ENCODE results near the gene MEPCE. TPM values are rescaled to one million over a fixed set of nuclear protein-coding genes. Genes with fewer than 3 reads are reported as not detected.
"Not testable (repeated sequence)": the region's sequence is repeated elsewhere in the genome, so short reads cannot be mapped to it uniquely, and the experiment has no call there.

The MEPCE gene, protein sequence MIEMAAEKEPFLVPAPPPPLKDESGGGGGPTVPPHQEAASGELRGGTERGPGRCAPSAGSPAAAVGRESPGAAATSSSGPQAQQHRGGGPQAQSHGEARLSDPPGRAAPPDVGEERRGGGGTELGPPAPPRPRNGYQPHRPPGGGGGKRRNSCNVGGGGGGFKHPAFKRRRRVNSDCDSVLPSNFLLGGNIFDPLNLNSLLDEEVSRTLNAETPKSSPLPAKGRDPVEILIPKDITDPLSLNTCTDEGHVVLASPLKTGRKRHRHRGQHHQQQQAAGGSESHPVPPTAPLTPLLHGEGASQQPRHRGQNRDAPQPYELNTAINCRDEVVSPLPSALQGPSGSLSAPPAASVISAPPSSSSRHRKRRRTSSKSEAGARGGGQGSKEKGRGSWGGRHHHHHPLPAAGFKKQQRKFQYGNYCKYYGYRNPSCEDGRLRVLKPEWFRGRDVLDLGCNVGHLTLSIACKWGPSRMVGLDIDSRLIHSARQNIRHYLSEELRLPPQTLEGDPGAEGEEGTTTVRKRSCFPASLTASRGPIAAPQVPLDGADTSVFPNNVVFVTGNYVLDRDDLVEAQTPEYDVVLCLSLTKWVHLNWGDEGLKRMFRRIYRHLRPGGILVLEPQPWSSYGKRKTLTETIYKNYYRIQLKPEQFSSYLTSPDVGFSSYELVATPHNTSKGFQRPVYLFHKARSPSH
- polyA plus RNA-seq (2013) = 21.4 and 21.7 TPM in 2 replicates

GRCh38 chr7:100429637-100430492 is at the start of gene MEPCE:
Gene MEPCE (plus strand): TSS chr7:100429831. CDS start chr7:100430019, 188 bp downstream.
- peak within 1 kb of the TSS; percentile 56 for H2AFZ ChIP-seq (ENCODE audit: insufficient read depth, low read length, poor library complexity)
- no peaks in the 10 kb centered on the region for H3K27me3 ChIP-seq (ENCODE audit: insufficient read depth, low read length)
- peak within 1 kb of the TSS; percentile 98 for H3K9ac ChIP-seq (ENCODE audit: low read length)
- peak within 1 kb of the TSS; percentile 98 for H4K8ac ChIP-seq (ENCODE audit: low read depth, low read length)
- no peak within 1 kb of the TSS for H2BK12ac ChIP-seq (ENCODE audit: low read length)
- peak within 1 kb of the TSS; percentile 97 for H3K4me2 ChIP-seq (ENCODE audit: low read length)
- H2BK5ac ChIP-seq (ENCODE audit: low read depth, low read length, poor library complexity) = peak within 1 kb of the TSS; percentile 95
- peaks cover 15 to 18% of the 10 kb centered on the region in 2 experiments for H3K4me1 ChIP-seq (ENCODE audit: control insufficient read depth in 1 of 2, insufficient read depth in 2 of 2, low read length in 2 of 2)
- peak within 1 kb of the TSS; percentile 95 for H3K4ac ChIP-seq (ENCODE audit: low read depth, low read length)
- peak within 1 kb of the TSS; percentile 96 for H3K18ac ChIP-seq (ENCODE audit: low read length)
- peak within 1 kb of the TSS; percentile 96 for H2BK120ac ChIP-seq (ENCODE audit: insufficient read depth, low read length, poor library complexity)
- H3K23ac ChIP-seq (ENCODE audit: low read length) = no peak within 1 kb of the TSS
- H3K4me3 ChIP-seq (ENCODE audit: low read depth, low read length) = peak within 1 kb of the TSS; percentile 87
- peak within 1 kb of the TSS; percentile 99 for H3K14ac ChIP-seq (ENCODE audit: low read length)
- peaks cover 2% of the 10 kb centered on the region for H3K9me3 ChIP-seq (ENCODE audit: insufficient read depth, low read depth, low read length)
- peak; percentile 94 to 98 for DNase-seq
- H4K91ac ChIP-seq (ENCODE audit: low read depth, low read length) = peak within 1 kb of the TSS; percentile 99
- H4K12ac ChIP-seq (ENCODE audit: low read depth, low read length) = peak within 1 kb of the TSS; percentile 91
- H3K27ac ChIP-seq (ENCODE audit: low read depth, low read length) = peak within 1 kb of the TSS; percentile 99
- H3K36me3 ChIP-seq (ENCODE audit: control insufficient read depth in 1 of 2, insufficient read depth in 2 of 2, low read length in 2 of 2) = peaks cover 33 to 34% of the 10 kb centered on the region in 2 experiments
- H3K79me1 ChIP-seq (ENCODE audit: low read length) = peaks cover 19% of the 10 kb centered on the region
- WGBS (ENCODE audit: extremely low coverage, insufficient coverage, insufficient read length) = no CpG with 5 or more reads among the region's 95 CpGs
- H2AK5ac ChIP-seq (ENCODE audit: low read length) = peak within 1 kb of the TSS; percentile 91
- H3K79me2 ChIP-seq (ENCODE audit: control insufficient read depth, insufficient read depth, low read length, poor library complexity) = peaks cover 13% of the 10 kb centered on the region

DNA sequence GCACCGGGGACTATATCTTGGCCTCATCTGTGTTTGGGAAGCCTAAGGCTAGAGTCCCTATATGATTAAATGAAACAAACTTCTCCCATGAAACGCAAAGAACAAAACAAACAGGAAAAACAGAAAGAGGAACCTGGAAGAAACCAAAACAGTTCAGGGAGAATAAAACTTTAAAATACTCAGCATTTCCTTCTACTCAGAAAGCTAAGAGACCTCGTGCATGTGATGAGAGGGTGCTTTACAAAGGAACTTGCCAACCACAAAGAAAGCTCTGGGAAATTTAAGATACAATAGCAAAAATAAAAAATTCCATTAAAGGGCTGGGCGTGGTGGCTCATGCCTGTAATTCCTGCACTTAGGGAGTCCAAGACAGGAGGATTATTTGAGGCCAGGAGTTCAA is 49.4 kb upstream of the MEPCE start:
- no peak overlapping the region for H3K27ac ChIP-seq (ENCODE audit: low read depth, low read length)

GRCh38 chr7:100381531-100382233 is 47.9 kb upstream of the MEPCE start:
- H3K36me3 ChIP-seq (ENCODE audit: control insufficient read depth in 1 of 2, insufficient read depth in 2 of 2, low read length in 2 of 2); H3K23ac ChIP-seq (ENCODE audit: low read length); H3K4me3 ChIP-seq (ENCODE audit: low read depth, low read length); H3K4me1 ChIP-seq (ENCODE audit: control insufficient read depth in 1 of 2, insufficient read depth in 2 of 2, low read length in 2 of 2); H2BK120ac ChIP-seq (ENCODE audit: insufficient read depth, low read length, poor library complexity); H3K9ac ChIP-seq (ENCODE audit: low read length); H4K91ac ChIP-seq (ENCODE audit: low read depth, low read length); H3K18ac ChIP-seq (ENCODE audit: low read length); H2BK12ac ChIP-seq (ENCODE audit: low read length); H4K12ac ChIP-seq (ENCODE audit: low read depth, low read length); H2BK5ac ChIP-seq (ENCODE audit: low read depth, low read length, poor library complexity); DNase-seq; H4K8ac ChIP-seq (ENCODE audit: low read depth, low read length); H3K79me1 ChIP-seq (ENCODE audit: low read length); H3K27ac ChIP-seq (ENCODE audit: low read depth, low read length); H3K4me2 ChIP-seq (ENCODE audit: low read length); H3K27me3 ChIP-seq (ENCODE audit: insufficient read depth, low read length); H3K9me3 ChIP-seq (ENCODE audit: insufficient read depth, low read depth, low read length); H3K14ac ChIP-seq (ENCODE audit: low read length); H2AK5ac ChIP-seq (ENCODE audit: low read length); H2AFZ ChIP-seq (ENCODE audit: insufficient read depth, low read length, poor library complexity); H3K79me2 ChIP-seq (ENCODE audit: control insufficient read depth, insufficient read depth, low read length, poor library complexity); H3K4ac ChIP-seq (ENCODE audit: low read depth, low read length): not testable (repeated sequence)
- WGBS (ENCODE audit: extremely low coverage, insufficient coverage, insufficient read length) = no CpG with 5 or more reads among the region's 49 CpGs

More for the DNA sequence above, 49.4 kb upstream of the MEPCE start:
- H2AFZ ChIP-seq (ENCODE audit: insufficient read depth, low read length, poor library complexity) = no peak overlapping the region
- no peak overlapping the region for H3K4ac ChIP-seq (ENCODE audit: low read depth, low read length)
- no peaks in the 10 kb centered on the region for H3K9me3 ChIP-seq (ENCODE audit: insufficient read depth, low read depth, low read length)
- H3K18ac ChIP-seq (ENCODE audit: low read length) = no peak overlapping the region
- no peaks in the 10 kb centered on the region for H3K4me1 ChIP-seq (ENCODE audit: control insufficient read depth in 1 of 2, insufficient read depth in 2 of 2, low read length in 2 of 2)
- no peak overlapping the region for H2BK12ac ChIP-seq (ENCODE audit: low read length)
- no peaks in the 10 kb centered on the region for H3K36me3 ChIP-seq (ENCODE audit: control insufficient read depth in 1 of 2, insufficient read depth in 2 of 2, low read length in 2 of 2)
- H3K23ac ChIP-seq (ENCODE audit: low read length) = no peak overlapping the region
- no peaks in the 10 kb centered on the region for H3K79me2 ChIP-seq (ENCODE audit: control insufficient read depth, insufficient read depth, low read length, poor library complexity)
- DNase-seq = peak in 1 of 2 donors; percentile 18
- no peak overlapping the region for H3K4me2 ChIP-seq (ENCODE audit: low read length)
- H2AK5ac ChIP-seq (ENCODE audit: low read length) = no peak overlapping the region
- no peaks in the 10 kb centered on the region for H3K27me3 ChIP-seq (ENCODE audit: insufficient read depth, low read length)
- H2BK120ac ChIP-seq (ENCODE audit: insufficient read depth, low read length, poor library complexity) = no peak overlapping the region
- H4K91ac ChIP-seq (ENCODE audit: low read depth, low read length) = no peak overlapping the region
- no peak overlapping the region for H3K4me3 ChIP-seq (ENCODE audit: low read depth, low read length)
- H3K9ac ChIP-seq (ENCODE audit: low read length) = no peak overlapping the region
- no peak overlapping the region for H2BK5ac ChIP-seq (ENCODE audit: low read depth, low read length, poor library complexity)
- H4K12ac ChIP-seq (ENCODE audit: low read depth, low read length) = no peak overlapping the region
- no peak overlapping the region for H3K14ac ChIP-seq (ENCODE audit: low read length)
- no peak overlapping the region for H4K8ac ChIP-seq (ENCODE audit: low read depth, low read length)
- H3K79me1 ChIP-seq (ENCODE audit: low read length) = no peaks in the 10 kb centered on the region
- no CpG with 5 or more reads among the region's 4 CpGs for WGBS (ENCODE audit: extremely low coverage, insufficient coverage, insufficient read length)
